ENCODE results near the gene PPP1R3F. TPM values are rescaled to one million over a fixed set of nuclear protein-coding genes. Genes with fewer than 3 reads are reported as not detected.
"Not testable (repeated sequence)": the region's sequence is repeated elsewhere in the genome, so short reads cannot be mapped to it uniquely, and the experiment has no call there.

PPP1R3F gene
- total and polyA plus RNA-seq, 4 donors = 1.9 to 9.2 (median 7.1) TPM

DNA sequence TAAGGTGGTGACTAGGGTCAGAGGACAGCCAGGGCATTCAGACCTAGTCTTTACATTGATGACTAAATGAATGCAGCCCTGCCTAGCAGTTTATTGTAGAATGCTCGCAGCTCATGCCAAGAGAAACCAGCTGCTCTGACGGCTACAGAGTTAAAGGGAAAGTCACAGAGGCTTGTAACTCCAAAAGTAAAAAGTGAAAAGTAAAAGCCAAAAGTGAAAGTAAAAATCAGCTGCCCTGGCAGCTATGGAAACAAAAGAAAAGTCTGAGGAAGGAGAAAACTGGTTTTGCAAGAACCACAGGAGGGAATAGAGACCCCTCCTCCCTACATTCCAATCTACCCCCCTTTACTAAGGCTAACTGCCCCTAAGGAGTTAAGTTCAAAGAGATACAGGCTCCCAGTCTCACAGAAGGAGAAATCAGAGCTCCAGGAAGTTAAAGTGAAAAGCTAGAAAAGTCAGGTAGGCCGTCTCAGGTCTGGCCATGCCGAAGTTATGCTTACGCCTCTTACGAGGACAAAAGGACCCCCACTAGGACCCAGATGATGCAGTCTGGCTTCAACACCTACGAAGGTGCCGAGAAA is 39.9 kb downstream of the PPP1R3F start:
- Histone ChIP-seq H3K27ac (ENCODE audit: low read depth in 1 of 2, low read length in 2 of 2) (peak overlapping the region in 1 of 2 donors; percentile 6), H3K4me1 (ENCODE audit: control insufficient read depth in 1 of 2, insufficient read depth in 2 of 2, low read length in 2 of 2) (no peaks in the 10 kb centered on the region), H3K4me3 (ENCODE audit: low read length in 2 of 2) (peak overlapping the region; percentile 24 to 48), H3K27me3 (ENCODE audit: control insufficient read depth in 1 of 2, insufficient read depth in 2 of 2, low read length in 1 of 2) (no peaks in the 10 kb centered on the region), H3K9me3 (ENCODE audit: control insufficient read depth, low read length) (no peaks in the 10 kb centered on the region), H3K36me3 (ENCODE audit: control insufficient read depth in 1 of 2, insufficient read depth in 2 of 2, low read length in 1 of 2) (no peaks in the 10 kb centered on the region)
- ATAC-seq (ENCODE audit: low FRiP score) = no peak
- DNase-seq = no peak
- WGBS, 2 donors = 0 to 28% methylated on average over 8 of the region's 8 CpGs
- intact Hi-C loops (cut with DNase I) = no loop called here

GRCh38 chrX:49310371-49310770 is 40.8 kb downstream of the PPP1R3F start:
- WGBS, 2 donors = 48 to 66% methylated on average over 18 of the region's 18 CpGs
- no peaks in the 10 kb centered on the region for H3K36me3 ChIP-seq (ENCODE audit: control insufficient read depth in 1 of 2, insufficient read depth in 2 of 2, low read length in 1 of 2)
- no peak overlapping the region for H3K27ac ChIP-seq (ENCODE audit: low read depth in 1 of 2, low read length in 2 of 2)
- DNase-seq (no peak), ATAC-seq (ENCODE audit: low FRiP score) (no peak)
- intact Hi-C loops (cut with DNase I) = no loop called here
- H3K4me1 ChIP-seq (ENCODE audit: control insufficient read depth in 1 of 2, insufficient read depth in 2 of 2, low read length in 2 of 2) = no peaks in the 10 kb centered on the region
- H3K4me3 ChIP-seq (ENCODE audit: low read length in 2 of 2) = no peak overlapping the region
- H3K9me3 ChIP-seq (ENCODE audit: control insufficient read depth, low read length) = no peaks in the 10 kb centered on the region
- no peaks in the 10 kb centered on the region for H3K27me3 ChIP-seq (ENCODE audit: control insufficient read depth in 1 of 2, insufficient read depth in 2 of 2, low read length in 1 of 2)

GRCh38 chrX:49312176-49312575 is 42.6 kb downstream of the PPP1R3F start:
- Histone ChIP-seq H3K4me3 (ENCODE audit: low read length in 2 of 2) (no peak overlapping the region), H3K36me3 (ENCODE audit: control insufficient read depth in 1 of 2, insufficient read depth in 2 of 2, low read length in 1 of 2) (no peaks in the 10 kb centered on the region), H3K4me1 (ENCODE audit: control insufficient read depth in 1 of 2, insufficient read depth in 2 of 2, low read length in 2 of 2) (no peaks in the 10 kb centered on the region), H3K27me3 (ENCODE audit: control insufficient read depth in 1 of 2, insufficient read depth in 2 of 2, low read length in 1 of 2) (no peaks in the 10 kb centered on the region), H3K9me3 (ENCODE audit: control insufficient read depth, low read length) (no peaks in the 10 kb centered on the region), H3K27ac (ENCODE audit: low read depth in 1 of 2, low read length in 2 of 2) (no peak overlapping the region)
- DNase-seq (no peak), ATAC-seq (ENCODE audit: low FRiP score) (no peak)
- WGBS, 2 donors = 79 to 87% methylated on average over 2 of the region's 2 CpGs
- intact Hi-C loops (cut with DNase I) = no loop called here

- intact Hi-C loops (cut with DNase I) = no loop called here
- no peak for DNase-seq
- H3K4me1 ChIP-seq (ENCODE audit: control insufficient read depth in 1 of 2, insufficient read depth in 2 of 2, low read length in 2 of 2) = no peaks in the 10 kb centered on the region
- H3K4me3 ChIP-seq (ENCODE audit: low read length in 2 of 2) = no peak overlapping the region
- 53 to 55% methylated on average over 4 of the region's 4 CpGs for WGBS, 2 donors
- H3K36me3 ChIP-seq (ENCODE audit: control insufficient read depth in 1 of 2, insufficient read depth in 2 of 2, low read length in 1 of 2) = no peaks in the 10 kb centered on the region
- ATAC-seq (ENCODE audit: low FRiP score) = no peak
- no peak overlapping the region for H3K27ac ChIP-seq (ENCODE audit: low read depth in 1 of 2, low read length in 2 of 2)
- no peaks in the 10 kb centered on the region for H3K9me3 ChIP-seq (ENCODE audit: control insufficient read depth, low read length)
- no peaks in the 10 kb centered on the region for H3K27me3 ChIP-seq (ENCODE audit: control insufficient read depth in 1 of 2, insufficient read depth in 2 of 2, low read length in 1 of 2)
These were observed 46.5 kb downstream of the PPP1R3F start for GRCh38 chrX:49316085-49316484.

DNA sequence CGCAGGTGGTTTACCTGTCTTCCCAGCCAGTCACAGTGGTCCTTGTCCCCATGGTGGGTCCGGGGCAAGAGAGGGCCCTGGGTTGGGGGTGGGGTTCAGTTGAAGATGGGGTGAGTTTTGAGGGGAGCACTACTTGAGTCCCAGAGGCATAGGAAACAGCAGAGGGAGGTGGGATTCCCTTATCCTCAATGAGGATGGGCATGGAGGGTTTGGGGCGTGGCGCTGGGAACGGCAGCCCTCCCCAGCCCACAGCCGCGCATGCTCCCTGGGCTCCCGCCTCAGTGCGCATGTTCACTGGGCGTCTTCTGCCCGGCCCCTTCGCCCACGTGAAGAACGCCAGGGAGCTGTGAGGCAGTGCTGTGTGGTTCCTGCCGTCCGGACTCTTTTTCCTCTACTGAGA is 52.1 kb downstream of the PPP1R3F start, which contains the start of gene GAGE12J:
Gene GAGE12J (plus strand): TSS at position 301 of the 400 bp plus-strand sequence. CDS start 1,157 bp downstream, outside the sequence.
- no CpG with 5 or more reads among the region's 16 CpGs for WGBS, 2 donors
- H3K36me3 ChIP-seq (ENCODE audit: control insufficient read depth in 1 of 2, insufficient read depth in 2 of 2, low read length in 1 of 2); H3K27ac ChIP-seq (ENCODE audit: low read depth in 1 of 2, low read length in 2 of 2); intact Hi-C loops (cut with DNase I); H3K9me3 ChIP-seq (ENCODE audit: control insufficient read depth, low read length); H3K4me1 ChIP-seq (ENCODE audit: control insufficient read depth in 1 of 2, insufficient read depth in 2 of 2, low read length in 2 of 2); H3K27me3 ChIP-seq (ENCODE audit: control insufficient read depth in 1 of 2, insufficient read depth in 2 of 2, low read length in 1 of 2); H3K4me3 ChIP-seq (ENCODE audit: low read length in 2 of 2); DNase-seq; ATAC-seq (ENCODE audit: low FRiP score): not testable (repeated sequence)

GRCh38 chrX:49322266-49322665 is 52.7 kb downstream of the PPP1R3F start:
- H3K36me3 ChIP-seq (ENCODE audit: control insufficient read depth in 1 of 2, insufficient read depth in 2 of 2, low read length in 1 of 2); H3K27me3 ChIP-seq (ENCODE audit: control insufficient read depth in 1 of 2, insufficient read depth in 2 of 2, low read length in 1 of 2); intact Hi-C loops (cut with DNase I); H3K27ac ChIP-seq (ENCODE audit: low read depth in 1 of 2, low read length in 2 of 2); H3K9me3 ChIP-seq (ENCODE audit: control insufficient read depth, low read length); ATAC-seq (ENCODE audit: low FRiP score); H3K4me3 ChIP-seq (ENCODE audit: low read length in 2 of 2); H3K4me1 ChIP-seq (ENCODE audit: control insufficient read depth in 1 of 2, insufficient read depth in 2 of 2, low read length in 2 of 2); DNase-seq: not testable (repeated sequence)
- WGBS, 2 donors = 100% methylated on average over 4 of the region's 27 CpGs; no CpG with 5 or more reads in 1 of the 2 donors

DNA sequence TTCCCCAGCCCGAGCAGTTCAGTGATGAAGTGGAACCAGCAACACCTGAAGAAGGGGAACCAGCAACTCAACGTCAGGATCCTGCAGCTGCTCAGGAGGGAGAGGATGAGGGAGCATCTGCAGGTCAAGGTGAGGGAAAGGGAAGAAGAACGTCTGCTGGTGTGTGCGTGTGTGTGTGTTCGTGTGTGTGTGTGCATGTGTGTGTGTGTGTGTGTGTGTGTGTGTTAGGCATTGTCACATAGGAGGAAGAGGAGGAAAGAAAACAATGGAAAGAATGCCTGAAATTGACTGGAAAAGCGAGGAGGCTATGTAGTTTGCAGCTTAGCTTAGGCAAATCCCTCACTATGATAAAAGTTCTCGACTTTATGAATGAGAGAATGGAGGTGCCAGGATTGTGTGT is 54.1 kb downstream of the PPP1R3F start:
- H3K27me3 ChIP-seq (ENCODE audit: control insufficient read depth in 1 of 2, insufficient read depth in 2 of 2, low read length in 1 of 2); intact Hi-C loops (cut with DNase I); H3K9me3 ChIP-seq (ENCODE audit: control insufficient read depth, low read length); DNase-seq; H3K4me3 ChIP-seq (ENCODE audit: low read length in 2 of 2); H3K27ac ChIP-seq (ENCODE audit: low read depth in 1 of 2, low read length in 2 of 2); H3K36me3 ChIP-seq (ENCODE audit: control insufficient read depth in 1 of 2, insufficient read depth in 2 of 2, low read length in 1 of 2); H3K4me1 ChIP-seq (ENCODE audit: control insufficient read depth in 1 of 2, insufficient read depth in 2 of 2, low read length in 2 of 2); ATAC-seq (ENCODE audit: low FRiP score): not testable (repeated sequence)
- WGBS, 2 donors = 64% methylated on average over 3 of the region's 7 CpGs; no CpG with 5 or more reads in 1 of the 2 donors

DNA sequence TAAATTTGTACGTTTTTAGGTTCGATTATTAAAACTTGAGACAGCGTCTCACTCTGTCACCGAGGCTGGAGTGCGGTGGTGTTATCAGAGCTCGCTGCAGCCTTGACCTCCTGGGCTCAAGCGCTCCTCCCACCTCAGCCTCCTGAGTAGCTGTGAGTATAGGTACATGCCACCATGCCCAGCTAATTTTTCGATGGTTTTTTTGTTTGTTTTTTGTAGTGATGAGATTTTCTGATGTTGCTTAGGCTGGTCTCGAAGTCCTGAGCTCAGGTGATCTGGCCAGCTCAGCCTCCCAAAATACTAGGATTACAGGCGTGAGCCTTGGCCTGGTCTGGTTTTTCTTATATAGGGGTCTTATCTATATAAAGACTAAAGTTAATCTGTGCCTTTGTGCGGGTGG is 60.8 kb downstream of the PPP1R3F start:
- intact Hi-C loops (cut with DNase I); H3K9me3 ChIP-seq (ENCODE audit: control insufficient read depth, low read length); H3K4me3 ChIP-seq (ENCODE audit: low read length in 2 of 2); ATAC-seq (ENCODE audit: low FRiP score); DNase-seq; H3K4me1 ChIP-seq (ENCODE audit: control insufficient read depth in 1 of 2, insufficient read depth in 2 of 2, low read length in 2 of 2); H3K36me3 ChIP-seq (ENCODE audit: control insufficient read depth in 1 of 2, insufficient read depth in 2 of 2, low read length in 1 of 2); H3K27me3 ChIP-seq (ENCODE audit: control insufficient read depth in 1 of 2, insufficient read depth in 2 of 2, low read length in 1 of 2); H3K27ac ChIP-seq (ENCODE audit: low read depth in 1 of 2, low read length in 2 of 2): not testable (repeated sequence)
- WGBS, 2 donors = 79 to 89% methylated on average over 3 of the region's 11 CpGs

- ATAC-seq (ENCODE audit: low FRiP score); H3K36me3 ChIP-seq (ENCODE audit: control insufficient read depth in 1 of 2, insufficient read depth in 2 of 2, low read length in 1 of 2); H3K4me3 ChIP-seq (ENCODE audit: low read length in 2 of 2); H3K9me3 ChIP-seq (ENCODE audit: control insufficient read depth, low read length); H3K27me3 ChIP-seq (ENCODE audit: control insufficient read depth in 1 of 2, insufficient read depth in 2 of 2, low read length in 1 of 2); intact Hi-C loops (cut with DNase I); DNase-seq; H3K27ac ChIP-seq (ENCODE audit: low read depth in 1 of 2, low read length in 2 of 2); H3K4me1 ChIP-seq (ENCODE audit: control insufficient read depth in 1 of 2, insufficient read depth in 2 of 2, low read length in 2 of 2): not testable (repeated sequence)
- no CpG with 5 or more reads among the region's 16 CpGs for WGBS, 2 donors
These were observed 61.7 kb downstream of the PPP1R3F start, which contains the start of gene GAGE13 for GRCh38 chrX:49331282-49331681. Gene GAGE13 (plus strand): TSS chrX:49331582. CDS start chrX:49332738, 1,156 bp downstream.

Data from aorta (tissue), 5 donors.